Right kidney (tissue), 1 donor: ENCODE measurements around the gene PNCK.
"Not testable (repeated sequence)": the region's sequence is repeated elsewhere in the genome, so short reads cannot be mapped to it uniquely, and the experiment has no call there.

Experiments used
- DNase-seq: peaks from one replicate; pipeline ENCODE4 v3.0.0-alpha.2; 2016

Gene PNCK

DNA sequence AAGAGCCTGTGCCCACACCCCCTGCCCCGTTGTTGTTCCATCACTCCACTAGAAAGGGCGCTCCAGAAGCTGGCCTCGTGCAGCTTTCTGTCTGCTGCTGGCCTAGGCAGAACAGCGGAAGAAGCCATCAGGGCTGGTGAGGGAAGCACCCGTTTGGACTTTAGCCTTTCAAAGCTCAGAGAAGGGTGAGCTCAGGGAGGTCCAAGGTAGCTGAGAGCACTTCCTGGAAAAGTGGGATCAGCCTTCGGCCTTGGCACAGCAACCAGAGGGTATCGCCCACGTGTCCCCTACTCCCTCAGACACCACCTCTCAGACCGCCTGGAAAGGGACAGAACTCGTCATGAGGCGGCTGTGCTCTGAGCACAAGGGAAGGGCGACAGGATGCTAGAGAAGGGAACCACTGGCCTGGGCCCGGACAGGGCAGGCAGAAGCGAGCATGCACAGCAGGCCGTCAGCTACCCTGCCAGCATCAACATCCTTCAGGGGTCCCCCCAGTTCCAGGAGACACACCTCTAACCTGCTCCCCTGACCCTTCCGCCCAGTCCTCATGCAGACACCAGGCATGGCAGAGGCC, 25.7 kb upstream of the PNCK start:
- not testable (repeated sequence) for DNase-seq

DNA sequence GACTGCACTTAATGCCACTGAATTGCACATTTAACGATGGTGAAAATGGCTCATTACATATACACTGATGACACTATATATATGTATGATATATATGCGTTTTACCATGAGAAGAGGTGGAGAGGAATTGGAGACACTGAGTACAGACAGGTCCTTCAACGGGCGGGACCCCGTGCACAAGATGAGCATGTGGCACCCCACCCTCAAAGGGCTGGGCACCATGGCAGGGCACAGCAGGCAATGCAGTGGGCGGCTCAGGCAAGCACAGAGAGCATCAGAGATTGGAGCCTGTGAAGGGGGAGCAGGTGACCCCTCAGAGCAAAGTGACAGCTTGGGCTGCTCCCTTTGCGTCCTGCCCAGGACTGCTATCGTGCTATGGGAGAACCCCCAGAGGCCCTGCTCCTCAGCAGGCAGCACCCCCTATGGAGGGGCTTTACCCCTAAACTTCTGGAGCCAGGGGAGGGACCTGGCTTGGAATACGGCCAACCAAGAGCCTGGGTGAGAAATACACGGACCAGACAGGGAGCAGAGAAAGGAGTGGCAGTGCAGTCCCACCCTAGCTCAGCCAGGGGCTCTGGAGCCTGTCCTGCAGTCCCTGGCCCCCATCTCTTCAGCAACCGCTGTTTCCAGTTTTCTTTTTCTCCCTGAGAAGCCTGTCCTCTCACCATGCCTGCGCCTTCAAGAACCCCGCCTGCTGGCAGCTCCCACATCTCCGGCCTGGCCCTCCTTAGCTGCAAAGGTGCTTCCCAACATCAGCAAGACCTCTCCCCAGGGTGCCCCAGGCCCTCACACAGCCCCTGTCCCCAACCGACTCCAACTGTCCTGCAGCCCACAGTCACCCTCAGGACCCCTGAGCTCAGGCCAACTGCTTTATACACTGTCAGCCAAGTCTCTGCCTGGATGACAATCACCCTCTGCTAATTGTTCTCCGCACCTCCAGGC, 24.6 kb upstream of the PNCK start:
- no peak for DNase-seq

DNA sequence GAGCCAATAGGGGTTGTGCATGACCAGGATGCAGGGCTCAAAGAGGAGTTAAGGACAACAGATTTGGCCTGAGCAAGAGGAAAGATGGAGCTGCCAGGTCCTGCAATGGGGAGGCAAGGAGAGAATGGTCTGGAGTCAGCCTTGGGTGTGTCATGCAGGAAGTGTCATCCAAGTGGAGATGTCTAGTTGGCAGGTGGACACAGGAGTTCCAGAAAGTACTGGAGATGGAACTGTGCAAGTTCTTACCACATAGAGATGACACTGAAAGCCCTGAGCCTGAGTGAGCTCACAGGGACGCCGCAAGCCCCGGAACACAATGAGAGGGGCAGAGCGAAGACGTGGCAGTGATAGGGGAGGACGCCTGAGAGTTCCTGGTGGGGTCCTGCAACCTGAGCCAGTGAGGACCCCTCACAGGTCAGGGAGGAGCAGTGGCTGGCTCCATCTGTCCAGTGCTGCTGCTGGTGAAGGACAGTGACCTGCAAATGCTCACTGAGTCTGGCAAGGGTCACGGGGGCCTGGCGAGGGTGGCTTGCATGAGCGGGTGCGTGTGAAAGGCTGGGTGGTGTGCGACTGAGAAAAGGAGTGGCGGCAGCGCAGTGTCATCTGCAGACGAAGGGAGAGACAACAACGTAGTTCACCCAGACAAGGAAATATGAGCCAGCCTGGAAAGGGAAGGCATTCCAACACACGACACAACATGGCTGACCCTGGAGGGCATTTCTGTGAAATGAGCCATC, 23.5 kb upstream of the PNCK start:
- not testable (repeated sequence) for DNase-seq

DNA sequence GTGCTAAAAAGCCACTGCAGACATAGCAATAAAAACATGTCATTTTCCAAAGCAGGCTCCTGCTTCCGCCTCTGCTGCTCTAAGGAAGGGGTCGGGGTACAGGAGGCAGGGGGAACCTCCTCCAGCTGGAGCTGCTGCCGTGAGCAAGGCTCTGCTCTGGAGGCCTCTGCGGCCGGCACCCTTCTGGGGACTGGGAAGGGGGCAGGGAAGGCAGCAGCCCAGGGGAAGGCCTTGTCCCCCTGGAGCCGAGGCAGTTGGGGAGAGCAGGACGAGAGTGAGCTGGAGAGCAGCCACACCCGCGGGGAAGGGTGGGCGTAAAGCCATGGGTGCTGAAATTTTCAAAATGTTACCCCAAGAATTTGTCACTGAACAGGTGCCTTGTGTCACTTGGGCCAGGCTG, 22.9 kb upstream of the PNCK start:
- DNase-seq = not testable (repeated sequence)

DNA sequence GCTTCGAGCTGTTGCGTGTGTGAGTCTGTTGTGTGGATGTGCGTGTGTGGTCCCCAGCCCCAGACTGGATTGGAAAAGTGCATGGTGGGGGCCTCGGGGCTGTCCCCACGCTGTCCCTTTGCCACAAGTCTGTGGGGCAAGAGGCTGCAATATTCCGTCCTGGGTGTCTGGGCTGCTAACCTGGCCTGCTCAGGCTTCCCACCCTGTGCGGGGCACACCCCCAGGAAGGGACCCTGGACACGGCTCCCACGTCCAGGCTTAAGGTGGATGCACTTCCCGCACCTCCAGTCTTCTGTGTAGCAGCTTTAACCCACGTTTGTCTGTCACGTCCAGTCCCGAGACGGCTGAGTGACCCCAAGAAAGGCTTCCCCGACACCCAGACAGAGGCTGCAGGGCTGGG, 22.5 kb upstream of the PNCK start:
- DNase-seq = no peak

DNA sequence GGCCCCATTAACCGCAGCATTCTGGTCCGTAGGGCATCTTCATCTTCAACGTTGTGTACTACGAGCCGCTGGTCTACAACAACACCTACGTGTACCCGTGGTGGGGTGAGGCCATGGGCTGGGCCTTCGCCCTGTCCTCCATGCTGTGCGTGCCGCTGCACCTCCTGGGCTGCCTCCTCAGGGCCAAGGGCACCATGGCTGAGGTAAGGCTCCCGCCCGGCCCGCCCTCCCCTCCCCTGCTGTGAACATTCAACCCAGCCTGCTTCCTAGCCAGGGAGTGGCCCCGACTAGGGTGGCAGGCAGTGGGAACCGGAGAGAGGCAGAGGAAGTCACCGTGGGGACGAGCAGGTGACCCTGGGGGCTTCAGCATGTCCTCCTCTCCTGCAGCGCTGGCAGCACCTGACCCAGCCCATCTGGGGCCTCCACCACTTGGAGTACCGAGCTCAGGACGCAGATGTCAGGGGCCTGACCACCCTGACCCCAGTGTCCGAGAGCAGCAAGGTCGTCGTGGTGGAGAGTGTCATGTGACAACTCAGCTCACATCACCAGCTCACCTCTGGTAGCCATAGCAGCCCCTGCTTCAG, 21.2 kb upstream of the PNCK start:
- no peak for DNase-seq

DNA sequence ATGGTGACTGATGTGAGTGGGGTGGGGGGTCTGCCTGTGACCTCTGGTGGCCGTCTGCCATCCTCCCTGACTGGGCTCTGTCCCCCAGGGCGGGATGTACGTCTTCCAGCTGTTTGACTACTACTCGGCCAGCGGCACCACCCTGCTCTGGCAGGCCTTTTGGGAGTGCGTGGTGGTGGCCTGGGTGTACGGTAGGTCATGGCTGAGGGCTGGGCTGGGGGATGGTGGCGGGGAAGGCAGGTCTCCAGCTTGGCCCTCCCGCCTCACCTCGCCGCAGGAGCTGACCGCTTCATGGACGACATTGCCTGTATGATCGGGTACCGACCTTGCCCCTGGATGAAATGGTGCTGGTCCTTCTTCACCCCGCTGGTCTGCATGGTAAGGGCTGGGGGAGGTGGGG, 20.6 kb upstream of the PNCK start:
- not testable (repeated sequence) for DNase-seq

DNA sequence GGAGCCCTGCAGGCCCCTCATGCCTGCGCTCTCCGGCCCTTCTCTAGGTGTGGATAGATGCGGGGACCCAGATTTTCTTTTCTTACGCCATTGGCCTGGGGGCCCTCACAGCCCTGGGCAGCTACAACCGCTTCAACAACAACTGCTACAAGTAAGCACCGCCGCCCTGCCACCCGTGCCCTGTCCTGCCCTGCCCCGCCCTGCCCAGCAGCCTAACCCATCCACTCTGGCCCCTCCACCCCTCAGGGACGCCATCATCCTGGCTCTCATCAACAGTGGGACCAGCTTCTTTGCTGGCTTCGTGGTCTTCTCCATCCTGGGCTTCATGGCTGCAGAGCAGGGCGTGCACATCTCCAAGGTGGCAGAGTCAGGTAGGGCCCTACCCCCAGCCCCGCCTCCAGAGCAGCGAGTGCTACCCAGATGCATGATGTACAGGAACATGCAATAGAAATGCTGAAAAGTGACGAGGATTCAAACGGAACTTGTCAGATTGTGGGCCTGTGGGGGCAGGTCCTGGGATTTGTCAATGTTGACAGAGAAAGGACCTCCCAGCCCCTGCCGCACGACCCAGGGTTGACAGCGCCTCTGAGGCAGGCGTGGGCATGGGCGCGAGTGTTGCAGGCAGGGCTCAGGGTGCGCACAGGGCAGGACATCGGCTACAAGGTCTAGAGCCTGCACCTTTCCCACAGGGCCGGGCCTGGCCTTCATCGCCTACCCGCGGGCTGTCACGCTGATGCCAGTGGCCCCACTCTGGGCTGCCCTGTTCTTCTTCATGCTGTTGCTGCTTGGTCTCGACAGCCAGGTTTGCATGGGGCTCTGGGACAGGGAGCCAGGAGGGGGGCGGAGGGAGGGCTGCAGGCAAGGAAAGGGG, 19.8 kb upstream of the PNCK start:
- no peak for DNase-seq

DNA sequence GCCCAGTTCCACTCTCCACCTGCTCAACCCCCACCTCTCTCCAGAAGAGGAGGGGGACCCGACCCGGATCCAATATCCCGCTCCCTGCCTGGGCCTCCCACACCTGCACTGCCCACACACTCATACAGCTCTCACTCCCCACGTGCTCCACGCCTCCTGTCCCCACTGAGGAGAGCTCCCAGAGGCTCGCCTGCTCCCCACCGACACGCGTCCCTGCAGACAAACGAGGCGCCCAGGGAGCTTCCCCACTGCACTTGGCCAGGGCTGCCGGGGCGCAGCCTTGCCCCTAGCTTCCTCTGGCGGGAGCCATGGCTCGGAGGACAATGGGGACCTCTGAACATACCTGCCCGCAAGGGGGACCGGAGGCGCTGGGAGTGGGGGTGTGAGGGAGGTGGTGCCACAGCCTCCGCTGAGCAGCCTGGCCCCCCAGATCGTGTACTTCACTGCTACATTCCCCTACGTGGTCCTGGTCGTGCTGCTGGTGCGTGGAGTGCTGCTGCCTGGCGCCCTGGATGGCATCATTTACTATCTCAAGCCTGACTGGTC, 19.1 kb upstream of the PNCK start:
- DNase-seq = no peak

DNA sequence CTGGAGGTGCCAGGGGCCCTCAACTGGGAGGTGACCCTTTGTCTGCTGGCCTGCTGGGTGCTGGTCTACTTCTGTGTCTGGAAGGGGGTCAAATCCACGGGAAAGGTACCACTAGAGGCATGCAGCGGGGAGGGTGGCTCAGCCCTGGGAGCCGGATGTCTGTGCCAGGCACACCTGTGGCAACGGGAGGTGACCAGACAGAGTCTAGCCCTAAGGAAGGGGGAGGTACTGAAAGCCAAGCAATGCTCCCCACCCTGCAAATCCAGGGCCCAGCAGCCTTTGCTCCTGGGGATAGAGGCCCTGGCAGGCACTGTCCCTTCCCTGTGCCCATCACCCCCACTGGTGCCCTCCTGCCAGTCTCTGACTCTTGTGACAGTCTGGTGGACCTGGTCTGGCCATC, 18.4 kb upstream of the PNCK start:
- no peak for DNase-seq

DNA sequence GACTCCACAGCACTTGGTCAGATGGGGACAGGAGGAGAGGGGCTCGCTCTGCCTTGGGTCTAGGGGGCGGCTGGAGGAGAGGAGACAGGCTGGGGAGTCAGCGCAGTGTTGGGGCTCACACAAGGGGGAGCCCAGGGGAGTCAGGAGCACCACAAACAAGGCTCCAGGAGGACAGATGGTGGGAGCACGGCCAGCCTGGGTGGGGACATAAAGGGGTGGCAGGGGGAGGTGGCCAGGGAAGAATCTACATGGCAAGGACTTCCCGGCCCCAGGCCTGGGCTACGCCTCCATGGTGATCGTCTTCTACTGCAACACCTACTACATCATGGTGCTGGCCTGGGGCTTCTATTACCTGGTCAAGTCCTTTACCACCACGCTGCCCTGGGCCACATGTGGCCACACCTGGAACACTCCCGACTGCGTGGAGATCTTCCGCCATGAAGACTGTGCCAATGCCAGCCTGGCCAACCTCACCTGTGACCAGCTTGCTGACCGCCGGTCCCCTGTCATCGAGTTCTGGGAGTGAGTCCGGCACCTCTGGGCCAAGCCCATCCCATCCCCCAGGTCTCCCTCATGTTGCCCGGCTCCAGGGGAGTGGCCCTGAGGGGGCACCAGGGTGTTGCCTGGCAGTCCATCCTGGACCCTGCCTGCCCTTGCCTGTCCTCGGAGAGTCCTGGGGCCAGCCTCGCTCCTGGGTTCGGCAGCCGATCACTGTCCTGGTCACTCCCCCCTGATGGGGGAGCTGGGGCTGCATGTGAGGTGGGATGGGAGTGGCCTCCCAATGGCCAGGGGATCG, 17.6 kb upstream of the PNCK start:
- not testable (repeated sequence) for DNase-seq

DNA sequence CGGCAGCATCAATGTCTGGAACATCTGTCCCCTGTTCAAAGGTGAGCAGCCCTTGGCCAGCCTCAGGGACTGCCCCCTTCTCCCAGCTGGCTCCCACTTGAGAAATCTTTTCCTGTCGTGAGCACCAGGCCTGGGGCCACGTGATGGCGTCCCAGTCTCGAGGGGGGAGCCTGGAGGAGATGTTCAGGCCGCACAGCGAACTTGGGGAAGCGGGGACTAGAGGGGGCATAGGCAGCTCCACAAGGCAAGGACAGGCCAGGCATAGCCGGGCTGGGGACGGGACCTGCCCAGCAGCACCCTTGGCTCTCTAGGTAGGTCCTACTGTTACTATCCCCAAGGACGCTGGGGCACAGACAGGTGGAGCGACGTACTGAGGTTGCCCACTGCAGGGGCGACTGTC, 16.9 kb upstream of the PNCK start:
- DNase-seq = no peak

DNA sequence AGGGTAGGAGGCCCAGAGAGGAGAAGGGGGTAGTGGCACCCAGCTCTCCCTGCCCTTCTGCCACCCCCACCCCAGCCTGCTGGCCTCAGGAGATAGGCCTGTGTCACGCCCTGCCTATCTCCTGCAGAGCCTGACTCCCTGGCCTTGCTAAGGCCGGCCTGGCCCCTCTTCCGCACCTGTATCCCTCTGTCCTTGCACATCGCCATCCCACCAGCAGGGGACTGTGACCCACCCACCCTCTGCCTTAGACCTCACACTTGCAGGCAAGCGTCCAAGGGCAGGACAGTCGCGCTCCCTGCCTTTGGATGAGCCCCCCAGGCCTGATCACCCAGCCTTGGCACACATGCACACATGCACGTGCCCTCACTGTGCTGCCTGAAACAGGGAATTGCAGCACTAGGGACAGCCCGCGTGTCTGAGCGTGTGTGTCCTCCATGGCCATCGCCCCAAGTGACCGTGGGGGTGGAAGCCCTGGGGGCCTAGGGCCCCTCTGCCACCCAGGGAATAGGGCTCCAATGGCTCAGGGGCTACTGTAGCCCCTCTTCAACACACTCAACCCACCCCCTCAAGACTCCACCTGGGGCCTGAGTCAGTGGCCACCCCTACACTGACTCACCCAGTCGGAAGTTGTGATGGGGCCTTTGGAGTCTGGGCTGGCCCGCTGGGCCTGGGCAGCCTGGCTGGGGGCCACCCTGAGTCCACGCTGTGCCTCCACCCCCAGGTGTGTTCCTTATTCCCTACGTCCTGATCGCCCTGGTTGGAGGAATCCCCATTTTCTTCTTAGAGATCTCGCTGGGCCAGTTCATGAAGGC, 16.2 kb upstream of the PNCK start:
- no peak for DNase-seq

DNA sequence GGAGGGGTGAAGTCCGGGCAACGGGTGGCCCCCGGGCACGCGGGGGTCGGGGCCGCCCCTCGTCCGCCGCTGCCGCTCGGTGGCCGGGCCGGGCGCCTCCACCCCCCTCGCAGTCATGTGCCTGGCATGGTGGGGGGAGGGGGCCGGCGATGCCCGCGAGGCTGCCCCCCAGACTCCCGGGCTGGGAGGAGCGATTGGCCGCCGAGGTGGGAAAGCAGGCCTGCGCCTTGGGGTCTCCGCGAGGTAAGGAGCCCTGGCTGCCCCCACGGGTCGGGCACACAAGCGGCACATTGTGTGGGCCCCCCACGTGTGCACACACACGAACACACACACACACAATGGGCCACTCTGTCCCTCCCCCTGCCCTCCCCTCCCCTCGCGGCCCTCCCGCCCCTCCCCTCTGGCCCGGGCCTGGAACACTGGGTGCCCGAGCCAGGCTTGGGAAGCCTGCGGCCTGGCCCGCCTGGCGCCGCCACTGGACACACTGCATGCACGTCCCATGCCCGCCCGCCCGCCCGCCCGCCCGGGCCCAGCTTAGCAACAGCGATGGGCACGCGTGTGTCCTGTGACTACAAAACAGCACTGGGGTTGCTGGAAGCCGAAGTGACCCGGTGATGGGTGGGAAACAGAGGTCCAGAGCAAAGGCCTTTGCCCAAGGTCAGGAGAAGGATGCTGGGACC, 15.4 kb upstream of the PNCK start:
- DNase-seq = no peak

DNA sequence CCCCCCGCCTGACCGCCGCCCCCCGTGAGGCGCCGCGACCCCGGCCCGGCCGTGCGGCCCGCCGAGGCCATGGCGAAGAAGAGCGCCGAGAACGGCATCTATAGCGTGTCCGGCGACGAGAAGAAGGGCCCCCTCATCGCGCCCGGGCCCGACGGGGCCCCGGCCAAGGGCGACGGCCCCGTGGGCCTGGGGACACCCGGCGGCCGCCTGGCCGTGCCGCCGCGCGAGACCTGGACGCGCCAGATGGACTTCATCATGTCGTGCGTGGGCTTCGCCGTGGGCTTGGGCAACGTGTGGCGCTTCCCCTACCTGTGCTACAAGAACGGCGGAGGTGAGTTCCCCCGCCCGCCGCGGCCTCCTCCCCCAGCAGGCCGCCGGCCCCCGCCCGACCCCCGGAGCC, 14.9 kb upstream of the PNCK start:
- no peak for DNase-seq

DNA sequence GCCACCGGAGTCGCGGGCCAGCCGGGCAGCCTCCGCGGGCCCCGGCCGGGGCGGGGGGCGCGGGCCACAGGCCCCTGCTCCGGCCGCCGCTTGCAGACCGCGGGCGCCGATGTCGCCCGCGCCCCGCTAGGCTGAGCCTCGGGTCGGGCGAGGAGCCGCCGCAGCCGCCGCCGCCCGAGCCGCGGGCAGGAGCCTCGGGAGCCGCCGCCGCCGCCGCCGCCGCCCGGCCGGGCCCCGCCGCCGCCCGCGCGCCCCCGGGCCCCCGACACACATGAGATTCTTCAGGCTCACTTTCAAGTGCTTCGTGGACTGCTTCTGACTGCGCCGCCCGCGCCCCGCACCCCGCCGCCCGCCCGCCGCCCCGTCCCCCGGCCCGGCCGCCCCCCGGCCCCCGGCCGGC, 14.5 kb upstream of the PNCK start:
- no peak for DNase-seq

DNA sequence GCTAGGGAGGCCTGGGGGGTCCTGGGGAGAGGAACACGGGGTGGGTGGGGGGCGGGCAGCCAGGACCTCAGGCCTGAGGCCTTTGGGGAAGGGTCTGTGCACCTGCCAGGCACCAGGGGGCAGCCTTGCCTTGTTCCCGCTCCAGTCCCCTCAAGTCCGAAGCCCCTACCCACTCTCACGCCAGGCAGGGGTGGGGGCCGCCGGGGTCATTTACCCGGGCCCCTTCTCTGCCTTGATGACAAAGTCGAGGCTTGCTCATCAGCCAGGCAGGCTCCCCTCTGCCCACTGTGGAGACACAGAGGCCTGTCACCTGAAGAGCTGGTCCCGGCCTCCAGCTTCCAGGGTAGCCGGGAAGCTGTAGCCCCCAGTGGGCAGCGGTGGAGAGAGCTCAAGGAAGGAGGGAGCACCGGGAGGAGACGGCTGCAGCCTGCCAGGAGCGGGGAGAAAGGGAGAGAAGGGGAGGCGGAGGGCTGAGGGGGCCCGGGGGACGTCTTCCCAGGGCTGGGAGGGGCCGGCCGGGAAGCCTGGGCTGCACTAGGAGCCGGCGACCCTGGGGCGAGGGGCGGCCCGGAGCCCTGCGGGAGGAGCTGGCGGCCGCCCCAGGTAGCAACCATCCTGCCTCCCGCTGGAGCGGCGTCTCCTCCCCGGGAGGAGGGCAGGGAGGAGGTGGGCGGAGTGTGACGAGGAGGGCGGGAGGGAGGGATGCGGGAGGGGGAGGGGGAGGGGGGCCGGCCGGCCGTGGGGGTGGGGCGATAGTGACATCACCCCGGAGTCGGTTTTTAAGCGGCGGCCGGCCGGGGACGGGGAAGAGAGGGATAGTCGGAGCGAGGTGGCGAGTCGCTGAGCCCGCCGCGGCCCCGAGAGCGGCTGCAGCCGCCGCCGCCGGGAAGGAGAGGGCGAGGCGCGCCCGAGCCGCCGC, 13.8 kb upstream of the PNCK start, which contains the start of gene SLC6A8:
TSS of gene SLC6A8 (plus strand) at position 806 of the 919 bp plus-strand sequence. CDS start 649 bp downstream, outside the sequence.
- DNase-seq = peak; percentile 75

DNA sequence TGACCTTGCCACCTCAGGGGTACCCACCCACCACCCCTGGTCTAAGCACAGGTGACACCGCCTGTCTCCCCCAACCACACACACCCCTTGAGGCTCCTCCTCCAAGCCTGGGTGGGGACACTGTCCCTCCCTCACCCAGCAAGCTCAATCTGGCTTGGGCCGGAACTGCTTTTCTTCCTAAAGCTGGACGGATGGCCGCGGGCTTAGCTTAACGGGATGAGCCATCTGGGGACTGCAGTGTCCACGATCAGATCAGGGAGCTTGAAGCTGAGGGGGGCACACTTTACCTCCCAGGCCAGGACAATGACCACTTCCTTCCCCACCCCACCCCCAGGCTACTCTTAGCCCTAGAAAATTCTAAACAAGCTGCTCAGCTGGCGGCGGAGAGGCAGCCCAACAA, 13.1 kb upstream of the PNCK start:
- DNase-seq = no peak
